H9 (cell line): ENCODE results near the gene LYST. TPM values are rescaled to one million over a fixed set of nuclear protein-coding genes. Genes with fewer than 3 reads are reported as not detected.

Experiments
- DNase-seq: peaks from one replicate; pipeline ENCODE4 v3.0.0-alpha.2; 2017
- H2AFZ ChIP-seq: one replicate; pipeline ENCODE4 v1.6.1; 2013; ENCODE audit warnings: mild to moderate bottlenecking, low read length, control low read depth, moderate library complexity
- H2AK5ac ChIP-seq: 2 replicates; pipeline ENCODE4 v1.6.1; 2013; ENCODE audit warnings: low read length, control low read depth, mixed read lengths; ENCODE audit not compliant: insufficient read length
- H2BK120ac ChIP-seq: one replicate; pipeline ENCODE4 v1.6.1; 2013; ENCODE audit warnings: low read depth, mild to moderate bottlenecking, low read length, control low read depth, inconsistent platforms; ENCODE audit not compliant: poor library complexity, severe bottlenecking
- H2BK12ac ChIP-seq: 2 replicates; pipeline ENCODE4 v1.6.1; 2013; ENCODE audit warnings: low read length, control low read depth, mixed read lengths, low read depth; ENCODE audit not compliant: insufficient read length
- H2BK15ac ChIP-seq: 2 replicates; pipeline ENCODE4 v1.6.1; 2013; ENCODE audit warnings: low read depth, low read length, control low read depth
- H2BK20ac ChIP-seq: one replicate; pipeline ENCODE4 v1.6.1; 2013; ENCODE audit warnings: low read depth, mild to moderate bottlenecking, low read length, control low read depth, inconsistent platforms; ENCODE audit not compliant: poor library complexity, severe bottlenecking
- H2BK5ac ChIP-seq: 2 replicates; pipeline ENCODE4 v1.6.1; 2013; ENCODE audit warnings: low read length, control low read depth, mixed read lengths; ENCODE audit not compliant: insufficient read length
- H3K14ac ChIP-seq: 2 replicates; pipeline ENCODE4 v1.6.1; 2013; ENCODE audit warnings: low read length, control low read depth; ENCODE audit not compliant: insufficient read depth
- H3K18ac ChIP-seq: 2 replicates; pipeline ENCODE4 v1.6.1; 2013; ENCODE audit warnings: low read depth, mild to moderate bottlenecking, mixed read lengths, low read length, control low read depth; ENCODE audit not compliant: insufficient read length
- H3K23ac ChIP-seq: 2 replicates; pipeline ENCODE4 v1.6.1; 2013; ENCODE audit warnings: low read length, control low read depth, mixed read lengths, low read depth; ENCODE audit not compliant: insufficient read length
- H3K23me2 ChIP-seq: 2 replicates; pipeline ENCODE4 v1.6.1; 2013; ENCODE audit warnings: low read depth, mild to moderate bottlenecking, mixed read lengths, low read length, control low read depth; ENCODE audit not compliant: insufficient read length, poor library complexity, severe bottlenecking
- H3K27ac ChIP-seq: 2 replicates; pipeline ENCODE4 v1.5.1; 2013; ENCODE audit warnings: low read length, control low read depth, mixed read lengths, low read depth; ENCODE audit not compliant: insufficient read length
- H3K27me3 ChIP-seq: 2 replicates; pipeline ENCODE4 v1.6.1; 2013; ENCODE audit warnings: low read length, control low read depth, inconsistent platforms; ENCODE audit not compliant: insufficient read depth
- H3K4ac ChIP-seq: 2 replicates; pipeline ENCODE4 v1.6.1; 2013; ENCODE audit warnings: low read depth, mild to moderate bottlenecking, control low read depth, inconsistent platforms, low read length, moderate library complexity
- H3K4me1 ChIP-seq: 2 replicates; pipeline ENCODE4 v1.6.1; 2013; ENCODE audit warnings: low read length, control low read depth, inconsistent platforms; ENCODE audit not compliant: insufficient read depth
- H3K4me2 ChIP-seq: 2 replicates; pipeline ENCODE4 v1.6.1; 2013; ENCODE audit warnings: low read length, control low read depth, mixed read lengths; ENCODE audit not compliant: insufficient read length, insufficient read depth
- H3K56ac ChIP-seq: 2 replicates; pipeline ENCODE4 v1.6.1; 2013; ENCODE audit warnings: low read depth, mild to moderate bottlenecking, mixed read lengths, low read length, control low read depth; ENCODE audit not compliant: insufficient read length
- H3K79me1 ChIP-seq: 2 replicates; pipeline ENCODE4 v1.6.1; 2013; ENCODE audit warnings: low read depth, mild to moderate bottlenecking, moderate library complexity, low read length, control low read depth, inconsistent platforms; ENCODE audit not compliant: insufficient read depth, poor library complexity, severe bottlenecking
- H3K79me2 ChIP-seq: 2 replicates; pipeline ENCODE4 v1.6.1; 2013; ENCODE audit warnings: low read length, control low read depth, inconsistent platforms; ENCODE audit not compliant: insufficient read depth
- H3K9ac ChIP-seq: 2 replicates; pipeline ENCODE4 v1.6.1; 2013; ENCODE audit warnings: low read length, control low read depth, mixed read lengths; ENCODE audit not compliant: insufficient read length; ENCODE audit errors: extremely low read depth
- H3K9me3 ChIP-seq: one replicate; pipeline ENCODE4 v1.6.1; 2013; ENCODE audit warnings: low read depth, low read length, inconsistent platforms; ENCODE audit not compliant: control insufficient read depth
- H3T11ph ChIP-seq: one replicate; pipeline ENCODE4 v1.6.1; 2013; ENCODE audit warnings: mild to moderate bottlenecking, low read length, control low read depth, inconsistent platforms
- H4K20me1 ChIP-seq: one replicate; pipeline ENCODE4 v1.6.1; 2013; ENCODE audit not compliant: control insufficient read depth, insufficient read length, insufficient read depth
- H4K5ac ChIP-seq: 2 replicates; pipeline ENCODE4 v1.6.1; 2013; ENCODE audit warnings: low read depth, mild to moderate bottlenecking, mixed read lengths, low read length, control low read depth; ENCODE audit not compliant: insufficient read length
- H4K8ac ChIP-seq: replicated peaks from 2 replicates; pipeline ENCODE4 v1.6.1; 2013; ENCODE audit warnings: low read length, control low read depth, mixed read lengths, low read depth; ENCODE audit not compliant: insufficient read length
- H4K91ac ChIP-seq: 2 replicates; pipeline ENCODE4 v1.6.1; 2013; ENCODE audit warnings: low read depth, mild to moderate bottlenecking, moderate library complexity, mixed read lengths, low read length, control low read depth; ENCODE audit not compliant: insufficient read length
- H3K27ac Mint-ChIP-seq, 3 experiments: 2 replicates in 2 of 3; 3 replicates in 1 of 3; pipeline ENCODE4 v1.8.0; 2020 to 2021; ENCODE audit warnings: mixed read lengths in 3 of 3, mild to moderate bottlenecking in 1 of 3, moderate library complexity in 1 of 3
- H3K27me3 Mint-ChIP-seq: 2 replicates; pipeline ENCODE4 v1.8.0; 2021; ENCODE audit warnings: low read depth, mild to moderate bottlenecking, moderate library complexity, mixed read lengths
- H3K36me3 Mint-ChIP-seq, 3 experiments: 2 replicates in 2 of 3; 3 replicates in 1 of 3; pipeline ENCODE4 v1.8.0; 2020 to 2021; ENCODE audit warnings: low read depth in 3 of 3, mixed read lengths in 3 of 3; ENCODE audit not compliant: insufficient read depth in 1 of 3
- H3K4me1 Mint-ChIP-seq, 2 experiments: 2 replicates each; pipeline ENCODE4 v1.8.0; 2020; ENCODE audit warnings: mixed read lengths in 2 of 2
- H3K4me3 Mint-ChIP-seq, 2 experiments: 2 replicates in 1 of 2; 3 replicates in 1 of 2; pipeline ENCODE4 v1.8.0; 2020 to 2021; ENCODE audit warnings: mild to moderate bottlenecking in 2 of 2, mixed read lengths in 2 of 2, moderate library complexity in 1 of 2
- H3K9me3 Mint-ChIP-seq, 2 experiments: 2 replicates in 1 of 2; 3 replicates in 1 of 2; pipeline ENCODE4 v1.8.0; 2020; ENCODE audit warnings: mild to moderate bottlenecking in 2 of 2, mixed read lengths in 2 of 2, moderate library complexity in 1 of 2
- CTCF ChIP-seq: fragments of 200-600 bp; sonication (generic); conservative IDR thresholded peaks from 3 replicates; pipeline ENCODE4 v1.8.0; 2021; ENCODE audit warnings: antibody characterized with exemption, mild to moderate bottlenecking
- WGBS: extraction: QIAGEN DNeasy Blood & Tissue Kit; methylation state at CpG from one replicate; pipeline ENCODE4 v1.1.7; 2013; ENCODE audit warnings: missing lambda C conversion rate, low lambda C conversion rate, mixed read lengths; ENCODE audit not compliant: insufficient read length; ENCODE audit errors: extremely low coverage; 5-methylcytosine and 5-hydroxymethylcytosine counted together
- total RNA-seq: library from RNA; stranded (reverse); gene quantifications from 2 replicates; pipeline ENCODE4 v1.2.1, GENCODE V29; 2021

Gene LYST
- total RNA-seq, 1 experiment from 2014 or later, result 0.13 TPM

GRCh38 chr1:235763962-235764361, 102.7 kb downstream of the LYST start:
- Mint-ChIP-seq H3K4me3 (no peak overlapping the region), H3K4me1 (no peaks in the 10 kb centered on the region), H3K27ac (no peak overlapping the region), H3K36me3 (no peaks in the 10 kb centered on the region), H3K27me3 (peaks cover 2% of the 10 kb centered on the region; the same call in 1 of the 2 replicates), H3K9me3 (no peaks in the 10 kb centered on the region)
- Histone ChIP-seq H3K23ac (no peak overlapping the region), H3K4ac (no peak overlapping the region), H4K20me1 (no peaks in the 10 kb centered on the region), H3K14ac (no peak overlapping the region), H2BK5ac (no peak overlapping the region), H2BK12ac (no peak overlapping the region), H3K27me3 (no peaks in the 10 kb centered on the region), H3K79me2 (no peaks in the 10 kb centered on the region), H4K5ac (no peak overlapping the region), H4K8ac (no peak overlapping the region), H3K4me2 (no peak overlapping the region), H2BK15ac (no peak overlapping the region), H3K9ac (no peak overlapping the region), H3K4me1 (no peaks in the 10 kb centered on the region), H3K79me1 (no peaks in the 10 kb centered on the region), H3K18ac (no peak overlapping the region), H2AFZ (no peak overlapping the region), H2BK120ac (no peak overlapping the region), H2BK20ac (no peak overlapping the region), H3K23me2 (no peaks in the 10 kb centered on the region), H3K27ac (no peak overlapping the region), H4K91ac (no peak overlapping the region), H3T11ph (no peak overlapping the region), H3K9me3 (no peaks in the 10 kb centered on the region), H2AK5ac (no peak overlapping the region), H3K56ac (no peak overlapping the region)
- no peak for TF ChIP-seq CTCF
- no peak for DNase-seq
- no CpG with 5 or more reads among the region's 3 CpGs for WGBS
